Renal cortex interstitium (tissue), 11 donors: ENCODE measurements around the gene PRKRIP1. TPM values are rescaled to one million over a fixed set of nuclear protein-coding genes. Genes with fewer than 3 reads are reported as not detected.
"Not testable (repeated sequence)": the region's sequence is repeated elsewhere in the genome, so short reads cannot be mapped to it uniquely, and the experiment has no call there.

Experiments
- DNase-seq, 11 donors: peaks; one replicate each; pipeline ENCODE4 v3.0.0-alpha.2; 2013; ENCODE audit warnings: low read depth in 9 of 11, low spot score in 4 of 11; ENCODE audit errors: extremely low read depth in 1 of 11
- polyA plus RNA-seq, 3 donors: library from polyadenylated mRNA; unstranded; fragments of 120-200 nt; gene quantifications; one replicate each; pipeline ENCODE4 v1.2.1, GENCODE V29; 2013; ENCODE audit not compliant: insufficient read length in 3 of 3

Gene PRKRIP1
- polyA plus RNA-seq, 3 donors: 30.2 to 45.2 (median 39.9) TPM

- no peak for DNase-seq
Observed at GRCh38 chr7:102392330-102392729, 3.8 kb upstream of the PRKRIP1 start.

DNA sequence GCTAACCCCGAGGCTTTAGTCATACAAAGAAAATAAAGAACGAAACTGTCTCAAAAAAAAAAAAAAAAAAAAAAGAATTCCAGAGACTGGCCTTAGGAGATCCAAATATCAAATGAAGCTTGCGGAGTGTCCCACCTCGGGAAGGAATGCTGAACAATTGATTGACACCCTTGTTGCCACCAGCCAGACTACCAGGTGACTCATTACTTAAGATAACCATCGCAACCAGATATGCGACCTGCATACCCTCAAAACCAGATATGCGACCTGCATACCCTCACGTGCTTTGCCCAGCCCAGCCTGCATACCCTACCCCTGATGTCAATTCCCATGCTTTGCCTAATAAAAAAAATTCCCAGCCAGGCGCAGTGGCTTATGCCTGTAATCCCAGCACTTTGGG, 2.7 kb upstream of the PRKRIP1 start:
- no peak for DNase-seq

DNA sequence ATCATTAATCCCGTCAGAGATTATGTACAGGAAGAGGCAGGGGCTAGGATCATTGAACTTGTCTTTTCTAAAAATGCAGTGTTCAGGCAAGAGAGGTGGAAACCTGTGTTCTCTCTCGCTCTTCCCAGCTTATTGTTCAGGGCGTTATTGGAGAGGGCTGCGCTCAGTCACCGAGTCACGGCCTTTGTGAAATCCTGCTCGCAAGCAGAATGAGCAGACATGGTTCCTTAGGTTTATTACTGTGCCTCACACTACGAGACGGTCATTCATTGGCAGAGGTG, 631 bp upstream of the PRKRIP1 start:
- DNase-seq: peak in 2 of 11 donors; percentile 14 to 32

DNA sequence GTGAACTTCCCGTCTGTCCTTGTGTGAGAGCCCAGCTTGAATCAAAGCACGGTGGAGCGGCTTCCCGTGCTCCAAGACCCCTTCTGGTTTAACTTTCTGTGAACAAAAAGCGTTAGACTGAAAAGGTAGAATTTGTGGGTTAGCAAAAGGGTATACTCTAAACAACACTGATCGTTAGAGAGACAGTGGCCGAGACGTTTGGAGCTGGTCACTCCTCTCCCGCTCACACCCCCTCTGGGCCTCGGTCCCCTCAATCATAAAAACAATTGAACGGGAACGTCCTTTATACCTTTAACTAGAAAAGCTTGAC, 502 bp downstream of the PRKRIP1 start:
- DNase-seq: peak in 1 of 11 donors; percentile 18

DNA sequence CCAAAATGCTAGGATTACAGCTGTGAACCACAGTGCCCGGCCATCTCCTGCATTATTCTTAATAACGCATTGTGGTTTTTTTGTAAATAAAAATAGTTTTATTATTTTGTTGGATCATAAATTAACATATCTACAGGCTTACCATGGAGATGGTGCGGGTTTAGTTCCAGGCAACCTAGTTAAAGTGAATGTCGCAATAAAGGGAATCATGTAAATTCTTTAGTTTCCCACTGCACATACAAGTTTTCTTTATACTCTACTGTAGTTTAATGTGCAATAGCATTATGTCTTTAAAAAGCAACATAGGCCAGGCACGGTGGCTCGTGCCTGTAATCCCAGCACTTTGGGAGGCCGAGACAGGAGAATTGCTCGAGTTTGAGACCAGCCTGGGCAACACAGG, 2.4 kb downstream of the PRKRIP1 start:
- no peak for DNase-seq

DNA sequence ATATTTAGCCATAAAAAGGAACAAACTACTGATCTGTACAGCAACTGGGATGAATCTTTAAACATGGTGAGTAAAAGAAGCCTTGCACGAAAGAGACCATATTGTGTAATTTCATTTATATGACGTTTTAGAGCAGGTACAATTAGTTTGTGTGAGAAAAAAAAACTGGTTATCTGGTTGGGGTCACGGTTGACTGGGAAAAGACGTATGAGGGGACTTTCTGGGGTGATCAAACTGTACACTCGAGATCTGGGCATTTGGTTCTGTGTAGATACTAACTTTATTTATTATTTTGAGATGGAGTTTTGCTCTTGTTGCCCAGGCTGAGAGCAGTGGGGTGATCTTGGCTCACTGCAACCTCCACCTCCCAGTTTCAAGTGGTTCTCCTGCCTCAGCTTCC, 4.2 kb downstream of the PRKRIP1 start:
- no peak for DNase-seq

GRCh38 chr7:102403563-102403962, 7.4 kb downstream of the PRKRIP1 start:
- DNase-seq: no peak

DNA sequence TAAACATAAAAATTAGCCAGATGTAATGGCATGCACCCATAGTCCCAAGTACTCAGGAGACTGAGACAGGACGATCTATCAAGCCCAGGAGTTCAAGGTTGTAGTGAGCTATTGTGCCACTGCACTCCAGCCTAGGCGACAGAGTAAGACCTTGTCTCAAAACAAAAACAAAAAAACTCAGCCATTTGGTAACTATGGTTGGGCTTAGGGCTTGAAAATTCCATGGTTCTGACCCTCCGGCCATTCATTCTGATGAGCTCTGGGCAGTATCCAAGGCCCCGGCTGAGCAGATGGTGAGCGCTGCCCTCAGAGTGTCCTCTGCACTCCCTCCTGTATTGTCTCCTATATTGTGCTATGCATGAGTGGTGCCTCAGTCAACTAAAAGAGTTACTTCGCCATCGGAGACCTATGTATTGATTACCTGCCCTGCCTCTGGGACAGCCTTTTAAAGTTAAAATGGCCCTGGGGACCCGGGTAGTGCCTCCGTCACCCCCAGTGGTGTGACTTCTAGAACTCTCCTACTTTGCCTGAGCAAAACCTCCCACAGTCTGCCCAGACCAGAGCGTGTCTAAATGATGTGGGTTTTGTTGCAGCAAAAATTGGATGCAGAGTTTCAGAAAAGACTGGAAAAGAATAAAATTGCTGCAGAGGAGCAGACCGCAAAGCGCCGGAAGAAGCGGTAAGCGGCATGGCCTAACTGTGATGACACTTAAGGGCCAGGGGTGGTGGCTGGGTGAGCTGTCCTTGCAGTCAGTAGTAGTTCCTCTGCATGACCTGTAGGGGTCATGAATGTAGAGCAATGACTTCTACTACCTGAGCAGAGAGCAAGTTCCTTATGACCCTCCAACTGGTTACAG, 8.1 kb downstream of the PRKRIP1 start:
- peak in 3 of 11 donors; percentile 12 to 27 (median 17) for DNase-seq

DNA sequence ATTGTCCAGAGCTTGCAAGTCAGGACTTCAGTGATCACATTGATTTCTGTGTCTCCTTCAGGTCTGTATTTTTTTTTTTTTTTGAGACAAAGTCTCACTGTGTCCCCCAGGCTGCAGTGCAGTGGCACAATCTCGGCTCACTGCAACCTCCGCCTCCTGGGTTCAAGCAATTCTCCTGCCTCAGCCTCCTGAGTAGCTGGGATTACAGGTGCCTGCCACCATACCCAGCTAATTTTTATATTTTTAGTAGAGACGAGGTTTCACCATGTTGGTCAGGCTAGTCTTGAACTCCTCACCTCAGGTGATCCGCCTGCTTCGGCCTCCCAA, 8.7 kb downstream of the PRKRIP1 start:
- DNase-seq: not testable (repeated sequence)

DNA sequence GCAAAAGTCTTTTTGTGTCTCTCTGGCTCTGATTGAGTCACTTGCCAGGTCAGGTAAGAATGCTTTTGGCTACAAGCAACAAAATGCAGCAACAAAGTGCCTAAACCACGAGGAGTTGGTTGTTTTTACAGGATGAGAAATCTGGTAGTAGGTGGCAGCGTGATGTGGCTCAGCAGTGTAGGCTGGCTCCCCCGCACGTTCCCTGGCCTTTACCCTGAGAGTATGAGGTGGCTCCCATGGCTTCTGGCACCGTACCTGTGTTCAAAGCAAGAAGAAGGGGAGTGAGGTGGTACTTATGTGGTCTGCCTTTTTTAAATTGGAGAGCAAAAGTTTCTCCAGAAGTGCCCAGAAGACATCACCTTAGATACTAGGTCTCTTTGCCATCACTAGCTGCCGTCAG, 11.7 kb downstream of the PRKRIP1 start:
- no peak for DNase-seq

DNA sequence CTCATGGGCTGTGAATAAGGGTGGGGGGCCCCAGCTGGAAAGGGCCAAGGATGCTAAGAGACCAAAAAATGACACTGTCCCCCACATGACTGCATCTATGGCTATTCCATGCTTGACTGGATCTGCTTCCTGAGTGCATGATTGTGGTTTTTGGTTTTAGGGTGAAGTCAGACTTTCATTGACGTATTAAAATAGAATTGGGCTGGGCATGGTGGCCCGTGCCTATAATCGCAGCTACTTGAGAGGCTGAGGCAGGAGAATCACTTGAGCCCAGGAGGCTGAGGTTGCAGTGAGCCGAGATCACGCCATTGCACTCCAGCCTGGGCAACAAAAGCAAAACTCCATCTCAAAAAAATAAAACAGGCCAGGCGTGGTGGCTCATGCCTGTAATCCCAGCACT, 12.4 kb downstream of the PRKRIP1 start:
- not testable (repeated sequence) for DNase-seq

GRCh38 chr7:102409340-102409739, 13.2 kb downstream of the PRKRIP1 start:
- DNase-seq: no peak

- no peak for DNase-seq
Observed at GRCh38 chr7:102410123-102410522, 14.0 kb downstream of the PRKRIP1 start.

- no peak for DNase-seq
Observed at GRCh38 chr7:102410918-102411317, 14.8 kb downstream of the PRKRIP1 start.

DNA sequence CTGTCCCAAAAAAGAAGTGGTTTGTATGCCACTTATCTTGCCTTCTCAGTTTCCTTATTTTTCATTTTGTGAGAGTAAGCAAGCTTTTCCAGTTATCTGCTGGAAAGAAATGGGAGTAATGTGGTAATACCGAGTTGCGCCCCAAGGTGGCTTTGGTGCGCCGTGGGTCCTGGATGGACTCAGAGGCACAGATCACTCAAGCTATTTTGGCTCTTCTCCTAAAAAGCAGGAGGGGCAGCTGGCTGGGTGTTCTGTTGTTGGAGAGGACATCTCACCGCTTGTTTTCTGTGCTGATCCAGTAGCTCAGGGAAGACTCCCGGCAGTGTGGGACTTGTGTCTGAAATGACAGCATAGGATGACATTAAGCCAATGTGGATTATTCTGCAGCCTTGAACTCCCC, 16.4 kb downstream of the PRKRIP1 start:
- no peak for DNase-seq

DNA sequence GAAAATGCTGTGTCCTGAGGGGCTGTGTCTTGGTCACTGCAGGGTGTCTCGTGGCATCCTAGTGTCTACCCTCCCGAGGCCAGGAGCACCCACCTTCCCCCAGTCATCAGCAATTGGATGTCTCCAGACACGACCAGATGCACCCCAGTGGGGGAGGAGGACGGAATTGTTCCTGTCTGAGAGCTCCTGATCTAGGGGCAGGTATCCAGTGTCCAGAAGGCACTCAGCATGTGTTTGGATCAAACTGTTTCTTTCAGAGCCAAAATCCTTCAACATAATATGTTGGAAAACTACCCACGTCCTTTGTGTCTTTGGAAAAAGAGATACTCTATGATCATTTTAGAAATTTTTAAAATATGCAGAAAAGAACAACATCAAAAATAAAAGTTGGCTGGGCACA, 16.9 kb downstream of the PRKRIP1 start:
- no peak for DNase-seq

- DNase-seq: no peak
Observed at GRCh38 chr7:102413611-102414010, 17.4 kb downstream of the PRKRIP1 start.

GRCh38 chr7:102415685-102416225, 19.6 kb downstream of the PRKRIP1 start:
- no peak for DNase-seq

DNA sequence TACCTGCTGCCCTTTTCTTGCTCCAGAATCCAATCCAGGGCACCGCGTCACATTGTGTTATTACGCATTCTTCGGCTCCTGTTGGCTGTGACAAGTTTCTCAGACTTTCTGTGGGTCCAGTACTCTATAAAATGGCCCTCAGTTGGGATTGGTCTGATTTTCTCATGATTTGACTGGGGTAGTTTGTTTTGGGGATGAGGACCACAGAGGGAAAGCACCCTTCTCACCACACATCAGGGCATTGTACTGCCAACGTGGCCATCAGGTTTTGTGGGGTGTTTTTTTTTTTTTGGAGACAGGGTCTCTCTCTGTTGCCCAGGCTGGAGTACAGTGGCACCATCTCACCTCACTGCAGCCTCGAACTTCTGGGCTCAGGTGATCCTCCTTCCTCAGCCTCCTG, 20.2 kb downstream of the PRKRIP1 start:
- DNase-seq: no peak

DNA sequence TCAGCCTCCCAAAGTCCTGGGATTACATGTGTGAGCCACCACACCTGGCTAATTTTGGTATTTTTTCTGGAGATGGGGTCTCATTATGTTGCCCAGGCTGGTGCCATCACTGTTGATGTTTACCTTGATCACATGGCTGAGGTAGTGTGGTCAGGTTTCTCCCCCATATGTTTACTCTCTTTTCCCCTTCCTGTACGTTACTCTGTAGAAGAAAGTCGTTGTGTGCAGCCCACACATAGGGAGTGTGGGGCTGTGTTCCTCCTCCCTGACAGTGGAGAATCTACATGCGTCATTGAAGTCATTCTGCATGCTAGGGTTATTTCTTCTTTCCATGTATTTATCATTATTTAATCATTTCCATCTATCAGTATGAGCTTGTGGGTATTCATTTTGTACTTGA, 20.9 kb downstream of the PRKRIP1 start:
- DNase-seq: no peak

GRCh38 chr7:102418592-102418991, 22.4 kb downstream of the PRKRIP1 start:
- no peak for DNase-seq
